ENCODE results near the gene RARG.
A peak's percentile ranks its signal among the peaks of the same experiment; 100 is the strongest.

RARG gene

DNA sequence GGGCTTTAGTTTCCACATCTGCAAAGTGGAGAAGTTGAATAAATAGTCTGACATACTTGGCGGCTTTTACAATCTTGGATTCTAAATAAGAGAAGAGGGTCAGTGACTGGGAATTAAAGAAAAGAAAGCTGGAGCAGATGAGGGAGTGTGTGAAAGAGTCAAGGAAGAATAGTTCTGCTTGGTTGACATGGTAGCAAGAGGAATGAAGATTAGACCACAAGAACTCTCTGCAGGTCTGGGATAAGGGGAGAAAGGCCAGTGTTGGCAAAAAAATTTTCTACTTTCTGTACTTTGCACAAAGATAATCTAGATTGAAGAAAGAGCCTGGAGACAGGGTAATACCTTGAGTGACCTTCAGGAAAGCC, 30.9 kb downstream of the RARG start:
- H3K36me3 Mint-ChIP-seq: peaks cover 27 to 48% of the 10 kb centered on the region in 2 donors
- ATAC-seq (replicated peaks) (no peak), DNase-seq (no peak)
- H3K9me3 Mint-ChIP-seq: no peaks in the 10 kb centered on the region
- peaks cover 41 to 74% of the 10 kb centered on the region in 2 donors for H3K4me1 Mint-ChIP-seq
- H3K27ac Mint-ChIP-seq: peak overlapping the region; percentile 26
- H3K27me3 Mint-ChIP-seq: no peaks in the 10 kb centered on the region
- H3K4me3 Mint-ChIP-seq: peak overlapping the region; percentile 22 to 67

DNA sequence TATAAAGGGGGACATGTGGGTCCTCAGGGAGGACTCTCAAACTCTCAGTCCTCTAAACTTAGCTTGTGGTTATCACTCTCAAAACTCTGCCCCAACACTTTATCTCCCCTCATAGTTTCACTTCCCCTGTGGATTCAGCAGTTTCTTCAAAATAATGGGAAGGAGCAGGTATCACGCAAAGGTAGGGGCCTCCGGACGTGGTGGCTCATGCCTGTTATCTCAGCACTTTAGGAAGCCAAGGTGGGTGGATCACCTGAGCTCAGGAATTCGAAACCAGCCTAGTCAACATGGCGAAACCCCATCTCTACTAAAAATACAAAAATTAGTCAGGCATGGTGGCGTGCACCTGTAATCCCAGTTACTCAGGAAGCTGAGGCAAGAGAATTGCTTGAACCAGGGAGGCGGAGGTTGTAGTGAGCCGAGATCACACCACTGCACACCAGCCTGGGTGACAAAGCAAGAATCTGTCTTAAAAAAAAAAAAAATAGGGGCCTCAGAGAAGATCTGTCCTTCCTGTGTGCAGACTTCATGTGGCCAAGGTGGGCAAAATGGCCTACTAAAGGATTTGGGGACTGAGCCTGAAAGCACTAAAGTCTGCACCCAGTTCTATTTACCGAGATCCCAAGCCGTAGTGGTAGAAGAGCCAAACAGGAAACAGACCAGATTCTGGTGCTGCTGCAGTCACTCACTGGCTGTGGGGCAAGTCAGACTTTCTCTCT, 31.4 kb downstream of the RARG start:
- Mint-ChIP-seq H3K4me1 (peaks cover 39 to 68% of the 10 kb centered on the region in 2 donors), H3K9me3 (no peaks in the 10 kb centered on the region), H3K36me3 (peaks cover 30 to 54% of the 10 kb centered on the region in 2 donors), H3K4me3 (peak overlapping the region; percentile 22 to 67), H3K27ac (peak overlapping the region; percentile 26), H3K27me3 (no peaks in the 10 kb centered on the region)
- ATAC-seq (replicated peaks): peak; percentile 72 to 78
- peak; percentile 41 for DNase-seq

DNA sequence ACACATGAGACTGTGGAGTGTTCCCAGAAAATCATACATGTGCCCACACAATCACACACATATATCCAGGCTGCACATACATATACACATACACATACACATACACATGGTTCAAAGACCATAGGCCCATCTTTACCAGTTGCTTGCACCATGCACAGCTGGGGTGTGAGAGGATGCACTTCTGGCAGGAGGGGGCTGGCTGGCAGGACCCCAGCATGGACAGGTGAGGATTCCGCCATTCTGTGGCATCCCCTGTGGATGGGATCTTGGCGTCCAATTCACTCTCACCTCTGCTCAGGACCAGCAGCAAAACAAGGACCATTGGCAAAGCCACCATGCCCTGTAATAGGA, 31.9 kb downstream of the RARG start:
- DNase-seq: no peak
- peaks cover 35 to 59% of the 10 kb centered on the region in 2 donors for H3K36me3 Mint-ChIP-seq
- peak overlapping the region; percentile 22 to 67 for H3K4me3 Mint-ChIP-seq
- no peaks in the 10 kb centered on the region for H3K27me3 Mint-ChIP-seq
- H3K27ac Mint-ChIP-seq: peak overlapping the region; percentile 26
- H3K9me3 Mint-ChIP-seq: no peaks in the 10 kb centered on the region
- peaks cover 40 to 63% of the 10 kb centered on the region in 2 donors for H3K4me1 Mint-ChIP-seq
- peak; percentile 13 to 18 for ATAC-seq (replicated peaks)

DNA sequence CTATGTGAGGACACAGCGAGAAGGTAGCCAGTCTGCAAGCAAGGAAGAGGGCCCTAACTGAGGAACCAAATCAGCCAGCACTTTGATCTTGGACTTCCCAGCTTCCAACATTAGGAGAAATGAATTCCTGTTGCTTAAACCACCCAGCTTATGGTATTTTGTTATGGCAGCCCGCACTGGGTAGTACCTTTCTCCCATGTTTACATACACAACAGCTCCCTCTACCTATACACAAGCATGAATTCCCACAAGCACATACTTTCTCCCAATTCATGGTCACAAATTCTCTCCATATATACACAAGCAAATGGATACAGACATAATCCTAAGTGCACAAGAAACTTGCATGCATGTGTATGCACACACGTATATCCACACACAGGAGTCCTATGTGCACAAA, 32.3 kb downstream of the RARG start:
- ATAC-seq (replicated peaks) (no peak), DNase-seq (no peak)
- H3K27me3 Mint-ChIP-seq: no peaks in the 10 kb centered on the region
- no peaks in the 10 kb centered on the region for H3K9me3 Mint-ChIP-seq
- no peak overlapping the region for H3K4me3 Mint-ChIP-seq
- peaks cover 36 to 62% of the 10 kb centered on the region in 2 donors for H3K36me3 Mint-ChIP-seq
- H3K4me1 Mint-ChIP-seq: peaks cover 40 to 59% of the 10 kb centered on the region in 2 donors
- peak overlapping the region; percentile 1 for H3K27ac Mint-ChIP-seq

DNA sequence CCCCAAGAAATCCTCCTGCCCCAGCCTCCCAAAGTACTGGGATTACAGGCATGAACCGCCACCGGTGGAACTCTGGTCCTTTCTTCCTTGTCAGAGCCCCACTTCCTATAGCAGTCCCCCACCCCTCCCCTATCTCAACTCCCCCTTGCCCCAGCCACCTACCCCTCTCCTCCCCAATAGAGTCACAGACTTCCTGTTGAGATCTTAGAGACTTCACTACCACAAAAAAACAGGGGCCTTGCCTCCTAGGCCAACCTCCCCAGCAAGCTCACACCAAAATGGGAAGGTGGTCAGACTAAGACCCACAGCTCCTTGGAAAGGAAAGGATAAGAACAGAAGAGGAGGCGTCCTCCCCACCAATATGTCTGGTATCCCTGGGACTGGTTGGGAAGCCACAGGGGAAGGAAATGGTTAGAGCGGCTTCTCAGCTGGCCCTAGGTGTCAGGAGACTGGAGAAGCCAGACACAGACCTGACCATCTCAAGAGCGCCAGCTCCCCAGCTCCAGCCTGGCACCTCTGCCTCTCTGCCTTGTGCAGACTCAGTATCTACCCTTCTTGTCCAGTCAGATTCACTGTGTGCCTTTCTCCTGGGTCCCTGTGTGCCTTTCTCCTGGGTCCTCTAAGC, 33.4 kb downstream of the RARG start:
- ATAC-seq (replicated peaks): no peak
- Mint-ChIP-seq H3K27ac (peak overlapping the region; percentile 48), H3K27me3 (no peaks in the 10 kb centered on the region), H3K9me3 (no peaks in the 10 kb centered on the region), H3K4me3 (peak overlapping the region; percentile 62 to 69), H3K36me3 (peaks cover 42 to 65% of the 10 kb centered on the region in 2 donors), H3K4me1 (peaks cover 40 to 49% of the 10 kb centered on the region in 2 donors)
- no peak for DNase-seq

DNA sequence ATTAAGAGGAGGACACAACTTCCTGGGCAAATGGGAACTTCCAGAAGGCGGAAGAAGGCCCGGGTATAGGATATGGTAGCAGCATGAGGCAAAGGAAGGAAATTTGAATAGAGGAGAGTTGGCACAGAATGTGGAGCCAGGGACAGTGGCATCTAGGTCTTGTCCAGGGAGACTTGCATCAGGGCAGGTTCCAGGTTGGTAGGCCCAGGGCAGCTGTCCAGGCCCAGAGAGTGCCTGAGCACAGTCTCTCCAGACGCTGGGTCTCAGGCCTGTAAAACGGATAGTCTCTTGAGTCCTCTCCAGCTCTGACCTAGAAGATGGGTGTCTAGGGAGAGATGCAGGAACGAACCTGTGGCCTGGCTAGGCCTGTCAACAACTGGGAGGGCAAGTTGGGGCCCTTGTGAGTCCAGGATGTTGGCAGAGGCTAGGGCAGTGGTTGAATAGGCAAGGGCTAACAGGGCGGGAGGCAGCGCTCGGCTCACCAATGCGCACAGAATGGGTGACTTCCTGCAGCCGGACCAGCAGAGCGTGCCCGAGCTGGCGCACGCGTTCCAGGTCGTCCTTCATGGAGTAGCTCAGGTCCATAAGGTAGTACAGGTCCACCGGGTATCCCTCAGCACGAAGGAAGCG, 34.9 kb downstream of the RARG start:
- Mint-ChIP-seq H3K36me3 (peaks cover 52 to 75% of the 10 kb centered on the region in 2 donors), H3K4me1 (peaks cover 43 to 49% of the 10 kb centered on the region in 2 donors), H3K27me3 (no peaks in the 10 kb centered on the region), H3K9me3 (no peaks in the 10 kb centered on the region), H3K27ac (peak overlapping the region; percentile 10), H3K4me3 (no peak overlapping the region)
- DNase-seq (no peak), ATAC-seq (replicated peaks) (no peak)

DNA sequence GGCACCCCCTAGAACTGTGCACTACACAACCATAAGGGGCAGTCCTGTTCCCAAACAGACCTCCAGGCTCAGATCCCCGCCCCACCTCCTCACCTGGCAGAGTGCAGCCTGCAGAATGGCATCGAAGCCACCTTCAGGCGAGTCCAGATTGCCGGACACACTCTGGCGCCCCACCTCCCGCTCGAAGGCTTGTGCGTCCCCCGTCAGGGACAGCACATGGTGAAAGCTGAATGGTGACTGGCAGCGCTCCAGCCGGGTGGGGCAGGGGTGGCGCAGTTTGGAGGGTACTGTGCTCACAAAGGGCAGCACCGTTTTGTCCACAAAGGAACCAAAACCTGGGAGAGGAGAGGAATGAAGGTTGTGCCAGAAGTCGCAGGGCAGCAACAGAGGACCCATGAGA, 35.5 kb downstream of the RARG start:
- Mint-ChIP-seq H3K27ac (no peak overlapping the region), H3K4me1 (peaks cover 43 to 50% of the 10 kb centered on the region in 2 donors)

DNA sequence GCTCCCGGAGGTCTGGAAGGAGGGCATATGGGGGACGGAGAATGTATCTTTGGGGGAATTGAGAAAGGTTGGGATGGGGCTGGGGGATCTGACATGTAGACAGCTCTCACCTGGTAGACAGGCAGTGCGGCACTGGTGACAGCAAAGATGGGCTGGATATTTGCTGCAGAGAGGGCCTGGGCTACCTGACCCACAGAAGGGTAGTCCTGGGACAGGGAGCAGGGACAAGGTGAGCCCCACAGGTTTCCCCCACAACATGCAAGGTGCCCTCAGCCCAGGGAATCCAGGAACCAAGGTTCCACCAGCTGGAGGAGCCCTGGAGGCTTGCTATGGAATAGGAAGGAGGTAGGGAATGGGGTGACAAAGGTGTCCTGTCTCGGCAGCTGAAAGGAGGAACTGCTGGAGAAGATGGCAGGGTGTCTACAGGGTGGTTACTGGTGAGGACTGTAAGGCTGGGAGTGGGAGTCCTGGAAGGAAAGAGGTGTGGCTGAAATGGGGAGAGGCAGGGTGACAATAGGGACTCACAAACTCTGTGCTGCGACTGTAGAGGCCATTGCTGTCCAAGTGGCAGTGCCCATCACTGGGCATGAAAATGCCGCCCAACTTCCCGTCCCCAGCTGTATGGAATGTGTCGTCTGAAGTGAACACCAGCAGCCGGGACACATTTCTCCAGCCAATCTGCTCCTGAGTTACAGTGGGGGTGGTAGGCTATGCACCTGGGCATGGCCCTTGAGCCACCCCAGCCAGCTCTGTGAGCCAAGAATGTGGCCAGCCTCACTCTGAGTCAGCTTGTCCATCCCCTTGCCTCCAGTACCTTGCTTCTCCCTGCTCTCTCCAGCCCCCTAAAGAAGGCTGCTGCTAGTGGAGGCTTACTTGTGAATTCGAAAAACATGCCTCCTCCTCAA, 36.2 kb downstream of the RARG start:
- Mint-ChIP-seq H3K4me3 (no peak overlapping the region), H3K27me3 (no peaks in the 10 kb centered on the region), H3K9me3 (no peaks in the 10 kb centered on the region), H3K4me1 (peaks cover 39 to 50% of the 10 kb centered on the region in 2 donors), H3K27ac (no peak overlapping the region), H3K36me3 (peaks cover 55 to 81% of the 10 kb centered on the region in 2 donors)
- ATAC-seq (replicated peaks): no peak
- no peak for DNase-seq

More for the DNA sequence above, 35.5 kb downstream of the RARG start:
- no peak for ATAC-seq (replicated peaks)
- H3K9me3 Mint-ChIP-seq: no peaks in the 10 kb centered on the region
- H3K4me3 Mint-ChIP-seq: no peak overlapping the region
- no peak for DNase-seq
- H3K27me3 Mint-ChIP-seq: no peaks in the 10 kb centered on the region
- peaks cover 55 to 80% of the 10 kb centered on the region in 2 donors for H3K36me3 Mint-ChIP-seq

DNA sequence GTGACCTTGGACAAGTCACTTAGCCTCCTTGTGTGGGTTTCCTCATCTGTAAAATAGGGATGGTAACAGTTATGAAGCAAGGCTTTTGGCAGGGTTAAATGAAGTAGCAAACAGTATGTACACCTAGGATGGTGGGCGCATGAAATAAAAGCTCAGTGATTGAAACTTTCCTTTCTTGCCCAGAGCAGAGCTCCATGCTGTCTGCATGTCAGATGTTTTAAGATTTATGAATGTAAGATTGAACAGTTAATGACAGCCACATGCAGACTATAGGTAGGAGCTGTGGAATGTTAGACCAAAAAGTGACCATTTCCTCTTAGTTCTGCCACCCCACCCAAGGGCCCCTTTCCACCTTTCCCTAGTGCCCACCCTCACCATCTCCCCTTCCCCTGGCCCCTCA, 37.0 kb downstream of the RARG start:
- Mint-ChIP-seq H3K4me1 (peaks cover 36 to 47% of the 10 kb centered on the region in 2 donors), H3K27ac (no peak overlapping the region), H3K27me3 (no peaks in the 10 kb centered on the region), H3K9me3 (no peaks in the 10 kb centered on the region), H3K36me3 (peaks cover 49 to 79% of the 10 kb centered on the region in 2 donors), H3K4me3 (no peak overlapping the region)
- no peak for ATAC-seq (replicated peaks)
- no peak for DNase-seq

DNA sequence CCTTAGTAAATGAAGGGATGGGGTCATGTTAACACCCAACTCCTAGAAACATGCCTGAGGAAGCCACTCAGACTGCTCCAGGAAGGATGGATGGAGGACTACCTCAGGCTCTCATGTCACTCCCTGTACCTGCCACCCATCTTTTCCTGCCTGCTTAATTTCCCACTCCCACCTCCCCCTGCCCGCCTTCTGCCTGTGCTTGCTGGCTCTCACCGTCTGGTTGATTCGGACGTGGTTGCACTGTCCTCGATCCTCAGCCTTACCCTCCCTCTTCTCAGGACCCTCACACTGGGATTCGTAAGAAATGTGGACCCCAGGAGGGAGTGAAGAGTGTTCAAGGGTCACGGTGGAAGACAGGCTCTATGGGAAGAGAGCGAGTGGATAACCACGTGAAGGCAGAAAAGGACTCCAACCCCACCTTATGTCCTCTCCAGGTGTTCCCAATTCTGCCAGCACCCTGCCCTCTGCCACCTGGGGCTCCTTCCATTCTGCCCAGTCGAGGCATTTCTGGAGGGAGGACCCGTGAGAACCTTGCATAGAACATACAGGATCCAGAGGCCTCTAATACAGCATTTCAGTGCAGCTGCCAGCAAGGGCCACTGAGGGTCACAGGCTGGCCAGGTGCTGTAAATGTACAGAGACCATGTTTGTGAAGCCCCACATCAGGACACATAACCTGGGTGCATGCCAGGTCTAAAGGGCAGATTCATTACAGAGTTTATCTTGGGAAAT, 37.9 kb downstream of the RARG start:
- peaks cover 32 to 45% of the 10 kb centered on the region in 2 donors for H3K4me1 Mint-ChIP-seq
- H3K9me3 Mint-ChIP-seq: no peaks in the 10 kb centered on the region
- H3K4me3 Mint-ChIP-seq: no peak overlapping the region
- H3K27me3 Mint-ChIP-seq: no peaks in the 10 kb centered on the region
- no peak for DNase-seq
- peak overlapping the region; percentile 95 for H3K27ac Mint-ChIP-seq
- peaks cover 47 to 76% of the 10 kb centered on the region in 2 donors for H3K36me3 Mint-ChIP-seq
- ATAC-seq (replicated peaks): no peak

DNA sequence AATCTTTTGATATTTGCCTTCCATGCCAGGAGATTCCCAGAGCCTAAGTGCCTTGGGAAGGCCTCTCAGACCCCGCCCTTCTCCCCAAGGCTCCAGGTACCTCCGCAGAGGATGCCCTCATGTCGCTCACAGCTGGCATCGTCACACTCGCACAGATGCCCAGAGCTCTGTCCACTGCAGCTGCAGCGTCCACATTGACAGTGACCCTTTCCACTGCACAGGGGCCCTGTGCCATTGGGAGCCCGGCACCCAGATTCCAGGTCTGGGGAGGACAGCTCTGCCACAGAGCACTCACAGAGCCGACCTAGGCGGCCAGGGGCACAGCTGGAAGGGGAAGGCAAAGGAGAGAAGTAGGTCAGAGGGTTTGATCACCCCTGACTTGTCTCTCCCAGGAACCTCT, 39.0 kb downstream of the RARG start:
- H3K27ac Mint-ChIP-seq: peak overlapping the region; percentile 57
- H3K36me3 Mint-ChIP-seq: peaks cover 47 to 72% of the 10 kb centered on the region in 2 donors
- no peaks in the 10 kb centered on the region for H3K27me3 Mint-ChIP-seq
- no peaks in the 10 kb centered on the region for H3K9me3 Mint-ChIP-seq
- DNase-seq (no peak), ATAC-seq (replicated peaks) (no peak)
- peaks cover 21 to 34% of the 10 kb centered on the region in 2 donors for H3K4me1 Mint-ChIP-seq
- H3K4me3 Mint-ChIP-seq: peak overlapping the region in 1 of 2 donors; percentile 6

DNA sequence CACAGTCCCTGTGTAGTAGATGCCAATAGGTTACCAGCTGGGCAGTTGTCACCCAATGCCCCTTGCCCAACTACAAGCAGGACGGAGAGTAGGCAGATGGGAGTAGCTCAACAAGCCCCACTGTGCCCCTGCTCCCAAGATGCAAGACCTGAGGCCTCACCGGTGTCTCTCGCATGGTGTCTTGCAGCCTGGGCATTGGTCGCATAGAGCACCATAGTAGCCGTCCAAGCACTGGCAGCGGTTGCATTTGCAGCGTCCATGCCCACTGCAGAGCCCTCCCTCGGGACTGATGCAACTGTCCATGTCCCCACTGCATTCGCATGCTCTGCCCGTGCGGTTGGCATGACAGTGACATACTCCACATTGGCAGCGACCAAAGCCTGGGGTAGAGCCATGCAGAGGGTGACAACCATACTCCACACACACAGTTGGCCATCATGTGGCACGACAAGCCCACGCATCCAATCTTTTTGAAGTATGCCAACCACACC, 39.4 kb downstream of the RARG start:
- no peaks in the 10 kb centered on the region for H3K27me3 Mint-ChIP-seq
- ATAC-seq (replicated peaks) (no peak), DNase-seq (no peak)
- H3K27ac Mint-ChIP-seq: peak overlapping the region; percentile 81
- H3K36me3 Mint-ChIP-seq: peaks cover 50 to 71% of the 10 kb centered on the region in 2 donors
- no peak overlapping the region for H3K4me3 Mint-ChIP-seq
- H3K9me3 Mint-ChIP-seq: no peaks in the 10 kb centered on the region
- H3K4me1 Mint-ChIP-seq: peaks cover 18 to 29% of the 10 kb centered on the region in 2 donors

DNA sequence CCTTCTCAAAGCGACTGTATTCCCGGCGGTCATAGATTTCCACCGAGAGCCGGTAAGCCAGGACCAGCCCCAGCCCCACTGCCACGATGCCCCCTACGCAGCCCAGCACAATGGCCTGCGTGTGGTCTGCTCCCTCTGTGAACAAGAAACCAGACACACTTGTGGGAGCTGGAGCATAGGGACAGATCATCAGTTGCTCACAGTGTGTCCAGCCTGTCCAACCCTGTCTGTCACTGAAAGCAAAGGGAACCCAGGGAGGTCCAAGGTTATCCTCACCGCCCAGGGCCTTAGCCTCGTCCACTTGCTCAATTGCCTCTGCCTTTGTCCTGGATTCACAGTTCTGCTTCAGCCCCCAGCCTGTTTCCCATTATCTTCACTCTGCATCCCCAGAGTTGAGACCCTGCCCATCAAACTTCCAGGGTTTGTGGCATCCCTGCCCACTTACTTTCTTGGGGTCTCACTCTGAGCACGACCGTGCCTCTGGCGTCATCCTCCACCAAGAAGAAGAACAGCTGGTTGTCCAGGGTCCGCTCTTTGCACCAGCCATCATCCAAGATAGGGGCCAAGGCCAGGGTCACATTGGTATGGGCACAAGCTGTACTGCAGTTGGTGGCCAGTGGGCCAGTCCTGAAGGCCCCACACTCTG, 40.0 kb downstream of the RARG start:
- no peak overlapping the region for H3K4me3 Mint-ChIP-seq
- H3K27me3 Mint-ChIP-seq: no peaks in the 10 kb centered on the region
- no peak for ATAC-seq (replicated peaks)
- H3K27ac Mint-ChIP-seq: peak overlapping the region; percentile 81
- DNase-seq: no peak
- no peaks in the 10 kb centered on the region for H3K9me3 Mint-ChIP-seq
- H3K36me3 Mint-ChIP-seq: peaks cover 50 to 73% of the 10 kb centered on the region in 2 donors
- H3K4me1 Mint-ChIP-seq: peaks cover 18 to 26% of the 10 kb centered on the region in 2 donors
